Endothelial cell of umbilical vein (primary cell): ENCODE data around the gene SIRPA. TPM values are rescaled to one million over a fixed set of nuclear protein-coding genes. Genes with fewer than 3 reads are reported as not detected.

ENCODE experiments used
- BruUV-seq: library from RNA; stranded (reverse); fragments of 400-500 nt; replicated peaks from 2 replicates; lab custom pipeline; 2021; lab: Mats Ljungman, UMichigan
- CTCF ChIA-PET: fragments of 300-600, 350-600 bp; sonication (Branson Sonifier 250); formaldehyde crosslinking; loops from one replicate; lab custom pipeline; 2021; ENCODE audit warnings: antibody characterized with exemption, inconsistent platforms; lab: Charles Lee
- POLR2A ChIA-PET: fragments of 300-600, 350-600 bp; sonication (Branson Sonifier 250); formaldehyde crosslinking; loops from one replicate; lab custom pipeline; 2021; ENCODE audit warnings: antibody characterized with exemption, inconsistent platforms; lab: Charles Lee
- DNase-seq: peaks from one replicate; pipeline ENCODE4 v3.0.0-alpha.2; 2011; ENCODE audit warnings: low read depth, low spot score
- FAIRE-seq: peaks from 2 replicates; lab custom pipeline; 2011; peaks lifted over from hg19 to GRCh38; lab: Jason Lieb, UNC
- H2AFZ ChIP-seq: 2 replicates; pipeline ENCODE4 v1.6.0; 2012; ENCODE audit warnings: low read depth, low read length, control low read depth, inconsistent platforms
- H3K27ac ChIP-seq: 2 replicates; pipeline ENCODE4 v1.5.1; 2011; ENCODE audit warnings: low read depth, mild to moderate bottlenecking, control low read depth, low read length, moderate library complexity; ENCODE audit not compliant: insufficient read depth
- H3K27me3 ChIP-seq, 2 experiments: 2 replicates each; pipeline versions ENCODE4 v1.6.0 to v1.6.1; 2011; ENCODE audit warnings: low read length in 2 of 2, mixed read lengths in 1 of 2; ENCODE audit not compliant: control insufficient read depth in 2 of 2, insufficient read depth in 2 of 2
- H3K36me3 ChIP-seq, 2 experiments: 2 replicates in 1 of 2; 3 replicates in 1 of 2; pipeline ENCODE4 v1.5.1; 2011; ENCODE audit warnings: low read length in 2 of 2, mild to moderate bottlenecking in 1 of 2, moderate library complexity in 1 of 2; ENCODE audit not compliant: control insufficient read depth in 2 of 2, insufficient read depth in 2 of 2; ENCODE audit errors: extremely low read depth in 1 of 2
- H3K4me1 ChIP-seq: 3 replicates; pipeline ENCODE4 v1.5.1; 2011; ENCODE audit warnings: mild to moderate bottlenecking, low read length; ENCODE audit not compliant: control insufficient read depth, insufficient read depth; ENCODE audit errors: extremely low read depth
- H3K4me2 ChIP-seq: 2 replicates; pipeline ENCODE4 v1.6.1; 2011; ENCODE audit warnings: low read length, control low read depth, mixed read lengths; ENCODE audit not compliant: insufficient read depth
- H3K4me3 ChIP-seq, 3 experiments: fragments of 200-600 bp in 1 of 3; sonication (generic), shearing (Covaris generic) in 1 of 3; replicated peaks in 1 of 3; 2 replicates each; pipeline ENCODE4 v1.5.1; 2011 to 2016; ENCODE audit warnings: control low read depth in 3 of 3, low read length in 3 of 3, mild to moderate bottlenecking in 2 of 3, inconsistent platforms in 1 of 3, low read depth in 1 of 3, moderate library complexity in 1 of 3; ENCODE audit not compliant: insufficient read depth in 1 of 3
- H3K79me2 ChIP-seq: 2 replicates; pipeline ENCODE4 v1.6.0; 2012; ENCODE audit warnings: low read length, inconsistent platforms; ENCODE audit not compliant: control insufficient read depth, insufficient read depth
- H3K9ac ChIP-seq: replicated peaks from 2 replicates; pipeline ENCODE3; 2011; ENCODE audit warnings: low read length, control low read depth; ENCODE audit not compliant: insufficient read depth; ENCODE audit errors: extremely low read depth
- H3K9me1 ChIP-seq: replicated peaks from 3 replicates; pipeline ENCODE4 v1.6.0; 2011; ENCODE audit warnings: mild to moderate bottlenecking, low read length; ENCODE audit not compliant: control insufficient read depth, insufficient read depth; ENCODE audit errors: extremely low read depth
- H3K9me3 ChIP-seq: replicated peaks from 2 replicates; pipeline ENCODE4 v1.5.1; 2012; ENCODE audit warnings: low read length, inconsistent platforms; ENCODE audit not compliant: control insufficient read depth, insufficient read depth
- H4K20me1 ChIP-seq: replicated peaks from 2 replicates; pipeline ENCODE3; 2011; ENCODE audit warnings: mild to moderate bottlenecking, low read length; ENCODE audit not compliant: control insufficient read depth, insufficient read depth; ENCODE audit errors: extremely low read depth
- CTCF ChIP-seq, 2 donors: IDR thresholded peaks; 1 replicate in 1 of 2; 2 replicates in 1 of 2; pipeline ENCODE4 v1.5.1; 2011; ENCODE audit warnings: low read length in 2 of 2, mild to moderate bottlenecking in 2 of 2, moderate library complexity in 2 of 2, control low read depth in 1 of 2, inconsistent platforms in 1 of 2, low read depth in 1 of 2; ENCODE audit not compliant: insufficient read depth in 1 of 2; ENCODE audit errors: extremely low read depth in 1 of 2
- EZH2 ChIP-seq: IDR thresholded peaks from 2 replicates; pipeline ENCODE4 v1.6.1; 2012; ENCODE audit warnings: borderline replicate concordance, low read depth, mild to moderate bottlenecking, moderate library complexity, low read length, inconsistent platforms; ENCODE audit not compliant: severe bottlenecking
- FOS ChIP-seq: IDR thresholded peaks from 2 replicates; pipeline ENCODE4 v1.6.1; 2011; ENCODE audit warnings: mild to moderate bottlenecking, low read length, moderate library complexity, borderline replicate concordance; ENCODE audit not compliant: insufficient read depth
- GATA2 ChIP-seq: IDR thresholded peaks from 2 replicates; pipeline ENCODE4 v1.7.0; 2011; ENCODE audit warnings: low read depth, mild to moderate bottlenecking, moderate library complexity, mixed read lengths, low read length; ENCODE audit not compliant: insufficient read length, insufficient read depth
- JUN ChIP-seq: IDR thresholded peaks from 2 replicates; pipeline ENCODE4 v1.6.1; 2011; ENCODE audit warnings: borderline replicate concordance, low read depth; ENCODE audit not compliant: insufficient read length, insufficient read depth
- MAX ChIP-seq: IDR thresholded peaks from 2 replicates; pipeline ENCODE4 v1.6.1; 2011; ENCODE audit not compliant: insufficient read depth, insufficient read length
- MYC ChIP-seq: IDR thresholded peaks from one replicate; pipeline ENCODE4 v1.6.1; 2011; ENCODE audit warnings: mild to moderate bottlenecking, low read depth, low read length
- POLR2A ChIP-seq: IDR thresholded peaks from 2 replicates; pipeline ENCODE4 v1.6.1; 2012; ENCODE audit warnings: low read depth, mild to moderate bottlenecking, control low read depth, low read length
- POLR2AphosphoS5 ChIP-seq: IDR thresholded peaks from 2 replicates; pipeline ENCODE4 v1.6.1; 2012; ENCODE audit warnings: low read depth, mild to moderate bottlenecking, control low read depth, low read length, moderate library complexity; ENCODE audit not compliant: insufficient read depth
- dilution Hi-C: fragments of 300-500 bp; cut with MboI; formaldehyde crosslinking; loops from one replicate; pipeline ENCODE4 v1.15.0; 2019; ENCODE audit warnings: low sequenced_read_pairs; ENCODE audit not compliant: extremely low pct_ligation_motif_present
- intact Hi-C: fragments of 100-400 bp; cut with micrococcal nuclease; formaldehyde crosslinking; loops from one replicate; pipeline ENCODE4 v1.10.0; 2022
- polyA plus RNA-seq, 4 experiments: library from polyadenylated mRNA; depleted of rRNA in 3 of 4; stranded (reverse) in 3 of 4; unstranded in 1 of 4; fragments of >200 nt; gene quantifications; 2 replicates each; pipeline versions ENCODE4 v1.2.1 to v1.2.3, GENCODE V29; 2011 to 2012; ENCODE audit warnings: missing spikeins in 1 of 4
- total RNA-seq: library from RNA; stranded (reverse); gene quantifications from 2 replicates; pipeline ENCODE4 v1.2.3, GENCODE V29; 2021

Gene SIRPA
- total and polyA plus RNA-seq, 2 donors (not counting 3 experiments of a cell fraction or from before 2014, with no cell fraction given): 29.9 to 59.2 TPM

- intact Hi-C loops (no loop called here), dilution Hi-C loops (no loop called here)
- CTCF ChIA-PET: no interaction called here
Measured at GRCh38 chr20:1875762-1876161, 19.4 kb upstream of the SIRPA start.

More at GRCh38 chr20:1875762-1876161, 19.4 kb upstream of the SIRPA start:
- BruUV-seq: no TSS peak
- Histone ChIP-seq H3K27ac (no peak overlapping the region), H3K27me3 (peaks cover 0 to 2% of the 10 kb centered on the region in 2 experiments), H3K9me3 (no peaks in the 10 kb centered on the region), H3K4me3 (no peak overlapping the region), H3K4me2 (no peak overlapping the region), H2AFZ (no peak overlapping the region), H4K20me1 (no peaks in the 10 kb centered on the region), H3K36me3 (no peaks in the 10 kb centered on the region), H3K9me1 (no peaks in the 10 kb centered on the region), H3K4me1 (no peaks in the 10 kb centered on the region), H3K9ac (no peak overlapping the region), H3K79me2 (no peaks in the 10 kb centered on the region)
- TF ChIP-seq GATA2 (no peak), POLR2A (no peak), FOS (no peak), EZH2 (no peak), MAX (no peak), MYC (no peak), CTCF (IDR thresholded peaks at IDR 0.05; ENCODE audit: extremely low read depth in 1 of 2, insufficient read depth in 1 of 2, low read depth in 1 of 2, low read length in 2 of 2) (no peak), POLR2AphosphoS5 (no peak), JUN (no peak)
- POLR2A ChIA-PET: no interaction called here
- no peak for DNase-seq
- FAIRE-seq: no peak
